ENCODE data around the gene GAP43.

The GAP43 gene

GRCh38 chr3:115626721-115627120, 3.4 kb downstream of the GAP43 start:
- H3K36me3 ChIP-seq (ENCODE audit: low read length) = no peaks in the 10 kb centered on the region
- no peak overlapping the region for H3K4me3 ChIP-seq (ENCODE audit: insufficient read depth, low read length, poor library complexity, severe bottlenecking)
- TF ChIP-seq EZH2phosphoT487 (conservative IDR thresholded peaks at IDR 0.05; ENCODE audit: low read length) = no peak
- TF ChIP-seq CTCF (IDR thresholded peaks at IDR 0.05; ENCODE audit: insufficient read depth, low read length, poor library complexity, severe bottlenecking) = no peak
- no peaks in the 10 kb centered on the region for H3K27me3 ChIP-seq (ENCODE audit: low read length)
- no peaks in the 10 kb centered on the region for H4K20me1 ChIP-seq (ENCODE audit: low read depth, low read length)
- H3F3A ChIP-seq (ENCODE audit: insufficient read depth) = no peaks in the 10 kb centered on the region
- H2AFZ ChIP-seq (ENCODE audit: low read depth, low read length, severe bottlenecking) = no peak overlapping the region
- H3K9me3 ChIP-seq (ENCODE audit: insufficient read depth, low read length) = no peaks in the 10 kb centered on the region
- H3K4me2 ChIP-seq (ENCODE audit: low read depth, low read length, poor library complexity, severe bottlenecking) = no peak overlapping the region
- no peaks in the 10 kb centered on the region for H3K9me2 ChIP-seq (replicated peaks; ENCODE audit: insufficient read depth, low read length)
- no peak overlapping the region for H3K9ac ChIP-seq (ENCODE audit: low read length)
- no peaks in the 10 kb centered on the region for H3K79me2 ChIP-seq (ENCODE audit: insufficient read depth, low read length)
- H3K27ac ChIP-seq (ENCODE audit: low read depth, low read length) = no peak overlapping the region

- TF ChIP-seq CTCF (IDR thresholded peaks at IDR 0.05; ENCODE audit: insufficient read depth, low read length, poor library complexity, severe bottlenecking) (no peak), EZH2phosphoT487 (conservative IDR thresholded peaks at IDR 0.05; ENCODE audit: low read length) (no peak)
- H3K9me3 ChIP-seq (ENCODE audit: insufficient read depth, low read length) = no peaks in the 10 kb centered on the region
- no peaks in the 10 kb centered on the region for H4K20me1 ChIP-seq (ENCODE audit: low read depth, low read length)
- no peak overlapping the region for H3K9ac ChIP-seq (ENCODE audit: low read length)
- H3K27me3 ChIP-seq (ENCODE audit: low read length) = no peaks in the 10 kb centered on the region
- no peaks in the 10 kb centered on the region for H3K9me2 ChIP-seq (replicated peaks; ENCODE audit: insufficient read depth, low read length)
- no peaks in the 10 kb centered on the region for H3F3A ChIP-seq (ENCODE audit: insufficient read depth)
- no peak overlapping the region for H3K4me2 ChIP-seq (ENCODE audit: low read depth, low read length, poor library complexity, severe bottlenecking)
- H3K4me3 ChIP-seq (ENCODE audit: insufficient read depth, low read length, poor library complexity, severe bottlenecking) = no peak overlapping the region
- H3K79me2 ChIP-seq (ENCODE audit: insufficient read depth, low read length) = no peaks in the 10 kb centered on the region
- H2AFZ ChIP-seq (ENCODE audit: low read depth, low read length, severe bottlenecking) = no peak overlapping the region
- H3K27ac ChIP-seq (ENCODE audit: low read depth, low read length) = no peak overlapping the region
- H3K36me3 ChIP-seq (ENCODE audit: low read length) = no peaks in the 10 kb centered on the region
These were observed 4.1 kb downstream of the GAP43 start for GRCh38 chr3:115627180-115628074.

- H3K27me3 ChIP-seq (ENCODE audit: low read length) = no peaks in the 10 kb centered on the region
- no peaks in the 10 kb centered on the region for H4K20me1 ChIP-seq (ENCODE audit: low read depth, low read length)
- H3K4me3 ChIP-seq (ENCODE audit: insufficient read depth, low read length, poor library complexity, severe bottlenecking) = no peak overlapping the region
- H3F3A ChIP-seq (ENCODE audit: insufficient read depth) = no peaks in the 10 kb centered on the region
- H3K27ac ChIP-seq (ENCODE audit: low read depth, low read length) = no peak overlapping the region
- H3K9me3 ChIP-seq (ENCODE audit: insufficient read depth, low read length) = no peaks in the 10 kb centered on the region
- H3K9me2 ChIP-seq (replicated peaks; ENCODE audit: insufficient read depth, low read length) = no peaks in the 10 kb centered on the region
- no peaks in the 10 kb centered on the region for H3K36me3 ChIP-seq (ENCODE audit: low read length)
- H3K9ac ChIP-seq (ENCODE audit: low read length) = no peak overlapping the region
- TF ChIP-seq EZH2phosphoT487 (conservative IDR thresholded peaks at IDR 0.05; ENCODE audit: low read length) = no peak
- no peak for TF ChIP-seq CTCF (IDR thresholded peaks at IDR 0.05; ENCODE audit: insufficient read depth, low read length, poor library complexity, severe bottlenecking)
- no peak overlapping the region for H3K4me2 ChIP-seq (ENCODE audit: low read depth, low read length, poor library complexity, severe bottlenecking)
- no peaks in the 10 kb centered on the region for H3K79me2 ChIP-seq (ENCODE audit: insufficient read depth, low read length)
- H2AFZ ChIP-seq (ENCODE audit: low read depth, low read length, severe bottlenecking) = no peak overlapping the region
These were observed 4.7 kb downstream of the GAP43 start for GRCh38 chr3:115628075-115628412.
